ENCODE results near the gene CXorf49B. TPM values are rescaled to one million over a fixed set of nuclear protein-coding genes. Genes with fewer than 3 reads are reported as not detected.
"Not testable (repeated sequence)": the region's sequence is repeated elsewhere in the genome, so short reads cannot be mapped to it uniquely, and the experiment has no call there.

The CXorf49B gene
- total and polyA plus RNA-seq, 3 donors from 2014 or later, result 6.0 to 6.9 TPM; not detected in 1

- H3K27ac ChIP-seq; H3K9me3 ChIP-seq; H3K36me3 ChIP-seq (ENCODE audit: low read depth, missing control alignments); H3K4me3 ChIP-seq; H3K4me1 ChIP-seq; DNase-seq; intact Hi-C loops (cut with DNase I; ENCODE audit: low total_unique reads); H3K27me3 ChIP-seq: not testable (repeated sequence)
- WGBS, 2 donors, result no CpG with 5 or more reads among the region's 10 CpGs
Measured at GRCh38 chrX:71782225-71782949, 19.2 kb downstream of the CXorf49B start.

- H3K36me3 ChIP-seq (ENCODE audit: low read depth, missing control alignments); H3K4me1 ChIP-seq; H3K27ac ChIP-seq; H3K27me3 ChIP-seq; DNase-seq; intact Hi-C loops (cut with DNase I; ENCODE audit: low total_unique reads); H3K9me3 ChIP-seq; H3K4me3 ChIP-seq: not testable (repeated sequence)
- no CpG with 5 or more reads among the region's 7 CpGs for WGBS, 2 donors
Measured at GRCh38 chrX:71782950-71783299, 19.8 kb downstream of the CXorf49B start.

- H3K27me3 ChIP-seq; H3K4me3 ChIP-seq; H3K9me3 ChIP-seq; H3K27ac ChIP-seq; H3K4me1 ChIP-seq; intact Hi-C loops (cut with DNase I; ENCODE audit: low total_unique reads); H3K36me3 ChIP-seq (ENCODE audit: low read depth, missing control alignments); DNase-seq: not testable (repeated sequence)
- WGBS, 2 donors, result no CpG with 5 or more reads among the region's 20 CpGs
Measured at GRCh38 chrX:71783569-71784347, 20.6 kb downstream of the CXorf49B start.

DNA sequence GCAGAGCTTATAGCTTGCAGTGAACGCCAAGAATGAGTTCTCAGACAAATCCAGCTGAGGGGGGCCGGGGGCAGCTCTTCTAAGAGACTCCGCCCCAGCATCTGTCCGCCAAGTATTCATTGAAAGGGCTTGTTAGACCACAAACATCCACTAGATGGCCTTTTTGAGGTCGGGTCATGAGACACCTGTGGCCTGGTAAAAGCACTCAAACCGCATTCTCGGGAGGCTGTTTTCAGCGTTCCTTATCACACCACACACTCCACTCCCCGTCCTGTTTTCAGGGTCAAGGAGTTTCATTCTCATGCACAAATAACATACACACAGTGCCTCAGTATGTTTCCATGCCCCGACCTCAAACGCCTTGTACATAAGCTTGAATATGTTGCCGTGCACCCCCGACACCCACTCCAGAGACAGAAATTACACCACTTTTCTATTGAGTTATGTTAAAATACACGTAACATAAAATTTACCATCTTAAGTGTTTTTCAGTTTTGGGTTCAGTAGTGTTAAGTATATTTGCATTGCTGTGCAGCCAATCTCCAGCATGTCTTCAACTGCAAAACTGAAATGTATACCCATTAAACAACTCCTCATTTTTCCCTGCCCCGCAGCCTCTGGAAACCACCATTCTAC, 21.3 kb downstream of the CXorf49B start:
- WGBS, 2 donors, result no CpG with 5 or more reads among the region's 15 CpGs
- H3K4me3 ChIP-seq; H3K9me3 ChIP-seq; intact Hi-C loops (cut with DNase I; ENCODE audit: low total_unique reads); DNase-seq; H3K27me3 ChIP-seq; H3K36me3 ChIP-seq (ENCODE audit: low read depth, missing control alignments); H3K27ac ChIP-seq; H3K4me1 ChIP-seq: not testable (repeated sequence)

GRCh38 chrX:71806450-71806849, 43.3 kb downstream of the CXorf49B start:
- intact Hi-C loops (cut with DNase I; ENCODE audit: low total_unique reads); H3K4me1 ChIP-seq; DNase-seq; H3K27ac ChIP-seq; H3K4me3 ChIP-seq; H3K36me3 ChIP-seq (ENCODE audit: low read depth, missing control alignments); H3K9me3 ChIP-seq; H3K27me3 ChIP-seq: not testable (repeated sequence)
- WGBS, 2 donors, result 79 to 85% methylated on average over 5 of the region's 5 CpGs

DNA sequence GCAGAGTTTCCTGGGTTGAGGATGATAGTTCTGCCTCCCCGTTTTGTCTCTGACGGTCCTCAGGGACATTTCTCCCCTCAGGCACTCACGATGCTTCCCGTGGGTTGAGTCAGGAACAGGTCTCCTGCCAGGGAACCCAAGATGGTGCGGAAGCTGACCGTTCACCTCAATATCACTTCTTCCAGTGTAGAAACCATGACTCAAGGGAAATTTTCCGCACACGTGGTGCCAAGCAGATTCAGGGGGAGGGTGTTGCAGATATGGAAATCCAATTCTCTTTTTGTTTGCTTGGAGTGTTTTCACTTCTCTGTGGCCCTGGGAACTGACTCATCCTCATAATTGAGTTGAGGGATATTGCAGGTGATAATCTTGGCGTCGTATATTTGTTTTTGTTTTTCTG, 46.7 kb downstream of the CXorf49B start:
- Histone ChIP-seq H3K27ac (no peak overlapping the region), H3K36me3 (ENCODE audit: low read depth, missing control alignments) (no peaks in the 10 kb centered on the region), H3K4me1 (no peaks in the 10 kb centered on the region), H3K9me3 (no peaks in the 10 kb centered on the region), H3K27me3 (no peaks in the 10 kb centered on the region), H3K4me3 (no peak overlapping the region)
- DNase-seq, result no peak
- intact Hi-C loops (cut with DNase I; ENCODE audit: low total_unique reads), result no loop called here
- WGBS, 2 donors, result 50 to 61% methylated on average over 2 to 10 of the region's 10 CpGs
- TF ChIP-seq POLR2A (IDR thresholded peaks at IDR 0.05), result no peak
- TF ChIP-seq CTCF (IDR thresholded peaks at IDR 0.05), result no peak

GRCh38 chrX:71814123-71814912, 51.2 kb downstream of the CXorf49B start:
- Histone ChIP-seq H3K4me3 (no peak overlapping the region), H3K4me1 (no peaks in the 10 kb centered on the region), H3K27me3 (no peaks in the 10 kb centered on the region), H3K9me3 (no peaks in the 10 kb centered on the region), H3K36me3 (ENCODE audit: low read depth, missing control alignments) (no peaks in the 10 kb centered on the region), H3K27ac (no peak overlapping the region)
- intact Hi-C loops (cut with DNase I; ENCODE audit: low total_unique reads), result no loop called here
- TF ChIP-seq CTCF (IDR thresholded peaks at IDR 0.05), result no peak
- TF ChIP-seq POLR2A (IDR thresholded peaks at IDR 0.05), result no peak
- no peak for DNase-seq
- WGBS, 2 donors, result 82% methylated on average over 18 of the region's 25 CpGs; no CpG with 5 or more reads in 1 of the 2 donors
